ENCODE data around the gene DNAH5. TPM values are rescaled to one million over a fixed set of nuclear protein-coding genes. Genes with fewer than 3 reads are reported as not detected.

Gene DNAH5
- polyA plus RNA-seq, 1 donor (not counting 4 experiments of a cell fraction or from before 2014, with no cell fraction given): 0.73 TPM

DNA sequence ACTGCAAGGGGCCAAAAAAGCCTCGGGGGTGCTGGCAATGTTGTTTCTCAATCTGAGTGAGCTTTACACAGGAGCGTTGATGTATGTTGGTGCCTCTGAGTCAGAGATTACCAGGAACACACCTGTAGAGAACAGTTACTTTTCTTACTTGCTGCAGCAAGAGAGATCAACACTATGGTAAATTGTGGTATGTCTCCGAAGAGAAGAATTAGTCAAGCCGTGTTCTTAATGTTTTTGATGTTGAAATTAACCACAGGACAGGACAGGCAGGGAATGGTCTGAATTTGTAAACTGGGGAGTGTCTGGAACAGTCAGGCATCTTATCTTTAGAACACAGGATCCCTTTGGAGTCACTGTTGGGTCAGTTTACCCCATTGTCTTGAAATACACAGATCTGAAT lies 285.7 kb downstream of the DNAH5 start:
- Histone ChIP-seq H2AFZ (ENCODE audit: control insufficient read depth, low read length) (peak overlapping the region; percentile 39), H3K4me1 (ENCODE audit: control insufficient read depth, extremely low read depth, insufficient read depth, low read length) (peaks cover 35% of the 10 kb centered on the region), H3K9ac (ENCODE audit: control insufficient read depth, extremely low read depth, insufficient read depth, low read length) (no peak overlapping the region), H4K20me1 (ENCODE audit: control insufficient read depth, extremely low read depth, insufficient read depth, low read length) (no peaks in the 10 kb centered on the region), H3K79me2 (ENCODE audit: control insufficient read depth, insufficient read depth, low read length) (no peaks in the 10 kb centered on the region), H3K9me1 (ENCODE audit: control insufficient read depth, extremely low read depth, insufficient read depth, low read length) (no peaks in the 10 kb centered on the region), H3K27ac (ENCODE audit: control insufficient read depth, insufficient read depth, low read length) (peak overlapping the region; percentile 60), H3K4me3 (ENCODE audit: control insufficient read depth in 2 of 3, extremely low read depth in 1 of 3, insufficient read depth in 2 of 3, low read depth in 1 of 3, low read length in 3 of 3) (no peak overlapping the region), H3K9me3 (ENCODE audit: control insufficient read depth, low read depth, low read length) (no peaks in the 10 kb centered on the region), H3K27me3 (ENCODE audit: control insufficient read depth, extremely low read depth, insufficient read depth, low read length) (no peaks in the 10 kb centered on the region), H3K4me2 (ENCODE audit: control insufficient read depth, extremely low read depth, insufficient read depth, low read depth, low read length) (peak overlapping the region; percentile 37), H3K36me3 (ENCODE audit: control insufficient read depth in 2 of 2, extremely low read depth in 1 of 2, insufficient read depth in 2 of 2, low read length in 2 of 2) (no peaks in the 10 kb centered on the region)
- dilution Hi-C loops (cut with MboI; ENCODE audit: extremely low pct_ligation_motif_present, low sequenced_read_pairs): no loop called here
- TF ChIP-seq CTCF (optimal IDR thresholded peaks at IDR 0.05 in 1 of 3, IDR thresholded peaks at IDR 0.05 in 1 of 3, conservative IDR thresholded peaks at IDR 0.05 in 1 of 3; ENCODE audit: extremely low read depth in 1 of 3, insufficient read depth in 2 of 3, low read length in 3 of 3) (no peak), EZH2 (IDR thresholded peaks at IDR 0.05; ENCODE audit: low read length) (no peak)
- DNase-seq (ENCODE audit: low read depth, low spot score) (peak; percentile 80), FAIRE-seq (peak; percentile 87)

DNA sequence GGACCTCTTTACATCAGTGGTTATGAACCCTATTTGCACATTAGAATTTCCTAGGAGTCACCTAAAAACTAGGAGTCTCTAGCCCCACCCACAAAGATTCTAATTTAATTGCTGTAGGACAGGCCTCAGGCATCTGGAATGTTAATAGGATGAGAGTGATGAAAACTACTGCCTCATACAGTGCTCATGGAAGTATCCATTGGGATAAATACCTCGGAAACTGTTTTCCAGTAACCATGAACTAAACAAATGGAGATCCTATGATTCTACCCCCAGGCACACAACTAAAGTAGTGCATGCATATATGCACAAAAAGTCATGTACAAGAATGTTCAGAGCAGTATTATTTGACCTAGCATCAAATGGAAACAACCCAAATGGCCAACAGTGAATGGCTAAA lies 286.3 kb downstream of the DNAH5 start:
- peak overlapping the region; percentile 42 for H3K27ac ChIP-seq (ENCODE audit: control insufficient read depth, insufficient read depth, low read length)
- DNase-seq (ENCODE audit: low read depth, low spot score): no peak
- no peak for TF ChIP-seq CTCF (optimal IDR thresholded peaks at IDR 0.05 in 1 of 3, IDR thresholded peaks at IDR 0.05 in 1 of 3, conservative IDR thresholded peaks at IDR 0.05 in 1 of 3; ENCODE audit: extremely low read depth in 1 of 3, insufficient read depth in 2 of 3, low read length in 3 of 3)
- no peak for TF ChIP-seq EZH2 (IDR thresholded peaks at IDR 0.05; ENCODE audit: low read length)
- no peak for FAIRE-seq
- H3K9me1 ChIP-seq (ENCODE audit: control insufficient read depth, extremely low read depth, insufficient read depth, low read length): no peaks in the 10 kb centered on the region
- H3K4me1 ChIP-seq (ENCODE audit: control insufficient read depth, extremely low read depth, insufficient read depth, low read length): peaks cover 32% of the 10 kb centered on the region
- H3K9me3 ChIP-seq (ENCODE audit: control insufficient read depth, low read depth, low read length): no peaks in the 10 kb centered on the region
- peak overlapping the region; percentile 9 for H3K4me2 ChIP-seq (ENCODE audit: control insufficient read depth, extremely low read depth, insufficient read depth, low read depth, low read length)
- no peaks in the 10 kb centered on the region for H3K27me3 ChIP-seq (ENCODE audit: control insufficient read depth, extremely low read depth, insufficient read depth, low read length)
- dilution Hi-C loops (cut with MboI; ENCODE audit: extremely low pct_ligation_motif_present, low sequenced_read_pairs): no loop called here
- H3K9ac ChIP-seq (ENCODE audit: control insufficient read depth, extremely low read depth, insufficient read depth, low read length): no peak overlapping the region
- no peaks in the 10 kb centered on the region for H4K20me1 ChIP-seq (ENCODE audit: control insufficient read depth, extremely low read depth, insufficient read depth, low read length)
- no peak overlapping the region for H2AFZ ChIP-seq (ENCODE audit: control insufficient read depth, low read length)
- no peaks in the 10 kb centered on the region for H3K36me3 ChIP-seq (ENCODE audit: control insufficient read depth in 2 of 2, extremely low read depth in 1 of 2, insufficient read depth in 2 of 2, low read length in 2 of 2)
- no peak overlapping the region for H3K4me3 ChIP-seq (ENCODE audit: control insufficient read depth in 2 of 3, extremely low read depth in 1 of 3, insufficient read depth in 2 of 3, low read depth in 1 of 3, low read length in 3 of 3)
- H3K79me2 ChIP-seq (ENCODE audit: control insufficient read depth, insufficient read depth, low read length): no peaks in the 10 kb centered on the region
